Measurements from ENCODE around the gene XNDC1N.

DNA sequence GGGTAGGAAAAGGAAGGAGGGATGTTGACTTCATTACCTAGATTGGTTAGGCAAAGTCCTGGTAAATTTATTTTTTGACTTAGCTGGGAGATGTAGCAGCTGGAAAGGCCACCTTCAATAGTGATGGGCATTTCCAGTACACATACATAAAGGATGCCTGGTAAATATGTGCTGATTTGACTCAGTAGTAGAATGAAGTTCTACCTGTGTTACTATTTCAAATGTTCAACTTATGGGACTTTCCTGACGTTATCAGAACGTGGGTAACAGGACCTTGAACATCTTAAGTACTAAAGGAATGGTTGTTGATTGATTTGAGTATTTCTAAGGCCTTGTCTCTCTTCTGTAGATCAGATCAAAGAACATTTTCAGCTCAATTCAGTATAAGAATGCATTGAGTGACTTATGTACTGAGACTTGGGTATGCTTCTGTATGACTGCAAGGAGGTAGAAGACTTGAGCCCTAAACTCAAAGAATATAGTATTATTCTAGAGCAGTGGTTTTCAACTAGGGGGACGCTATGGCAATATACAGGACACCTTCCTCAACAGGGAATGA is 27.6 kb upstream of the XNDC1N start:
- TF ChIP-seq, protein P1, sequence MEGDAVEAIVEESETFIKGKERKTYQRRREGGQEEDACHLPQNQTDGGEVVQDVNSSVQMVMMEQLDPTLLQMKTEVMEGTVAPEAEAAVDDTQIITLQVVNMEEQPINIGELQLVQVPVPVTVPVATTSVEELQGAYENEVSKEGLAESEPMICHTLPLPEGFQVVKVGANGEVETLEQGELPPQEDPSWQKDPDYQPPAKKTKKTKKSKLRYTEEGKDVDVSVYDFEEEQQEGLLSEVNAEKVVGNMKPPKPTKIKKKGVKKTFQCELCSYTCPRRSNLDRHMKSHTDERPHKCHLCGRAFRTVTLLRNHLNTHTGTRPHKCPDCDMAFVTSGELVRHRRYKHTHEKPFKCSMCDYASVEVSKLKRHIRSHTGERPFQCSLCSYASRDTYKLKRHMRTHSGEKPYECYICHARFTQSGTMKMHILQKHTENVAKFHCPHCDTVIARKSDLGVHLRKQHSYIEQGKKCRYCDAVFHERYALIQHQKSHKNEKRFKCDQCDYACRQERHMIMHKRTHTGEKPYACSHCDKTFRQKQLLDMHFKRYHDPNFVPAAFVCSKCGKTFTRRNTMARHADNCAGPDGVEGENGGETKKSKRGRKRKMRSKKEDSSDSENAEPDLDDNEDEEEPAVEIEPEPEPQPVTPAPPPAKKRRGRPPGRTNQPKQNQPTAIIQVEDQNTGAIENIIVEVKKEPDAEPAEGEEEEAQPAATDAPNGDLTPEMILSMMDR (IDR thresholded peaks at IDR 0.05): no peak
- no peak for TF ChIP-seq POLR2A (IDR thresholded peaks at IDR 0.05)

Measured in esophagus squamous epithelium (tissue), 4 donors.